Stimulated activated CD4-positive, alpha-beta T cell treated with anti-CD3 and anti-CD28 coated beads, TNF-alpha, amount 100 ng/mL, for 48 hours (primary cell): ENCODE measurements around the gene PPP1R9A.
"Not testable (repeated sequence)": the region's sequence is repeated elsewhere in the genome, so short reads cannot be mapped to it uniquely, and the experiment has no call there.

Experiments
- DNase-seq, 3 donors: peaks; one replicate each; pipeline ENCODE4 v3.0.0-alpha.2; 2020; ENCODE audit warnings: low read depth in 3 of 3

Gene PPP1R9A

GRCh38 chr7:94975336-94975735, 67.9 kb downstream of the PPP1R9A start:
- no peak for DNase-seq

- no peak for DNase-seq
These were observed 73.2 kb downstream of the PPP1R9A start for GRCh38 chr7:94980418-94981142.

- DNase-seq = no peak
These were observed 88.5 kb downstream of the PPP1R9A start for GRCh38 chr7:94995921-94996320.

GRCh38 chr7:94996369-94996768, 89.0 kb downstream of the PPP1R9A start:
- DNase-seq = no peak

DNA sequence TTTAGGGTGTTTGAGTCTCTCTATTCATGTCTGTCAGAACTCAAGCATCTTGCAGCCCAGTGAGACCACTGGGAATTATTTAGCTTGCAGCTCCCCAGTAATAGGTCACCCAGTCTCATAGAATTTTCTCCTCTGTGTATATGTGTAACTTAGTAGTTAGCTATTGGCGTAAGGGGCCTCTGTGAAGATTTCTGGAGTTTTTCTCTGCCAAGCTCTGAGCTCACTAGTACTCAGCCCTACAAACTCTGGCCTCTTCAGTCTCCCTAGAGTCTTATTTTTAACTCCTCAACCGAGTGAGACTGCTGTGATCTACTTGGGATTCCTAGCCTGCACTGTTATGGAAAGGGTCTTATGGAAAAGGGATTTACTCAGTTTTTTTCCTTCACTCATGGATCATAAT, 90.2 kb downstream of the PPP1R9A start:
- no peak for DNase-seq

- DNase-seq = no peak
These were observed 91.1 kb downstream of the PPP1R9A start for GRCh38 chr7:94998266-94999068.

DNA sequence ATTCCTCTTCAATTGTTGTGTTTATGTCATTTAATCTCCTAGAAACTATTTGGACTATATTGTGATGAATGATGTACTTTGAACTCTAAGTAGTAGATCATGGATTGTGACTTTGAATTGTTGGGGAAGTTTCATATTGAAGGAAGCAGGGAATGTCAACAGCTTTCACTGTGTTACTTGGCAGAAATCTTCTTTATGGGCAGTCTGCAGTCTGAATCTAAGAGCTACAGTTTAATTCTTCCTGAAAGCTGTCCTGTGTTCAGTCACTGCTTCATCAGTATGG, 91.6 kb downstream of the PPP1R9A start:
- DNase-seq = no peak

DNA sequence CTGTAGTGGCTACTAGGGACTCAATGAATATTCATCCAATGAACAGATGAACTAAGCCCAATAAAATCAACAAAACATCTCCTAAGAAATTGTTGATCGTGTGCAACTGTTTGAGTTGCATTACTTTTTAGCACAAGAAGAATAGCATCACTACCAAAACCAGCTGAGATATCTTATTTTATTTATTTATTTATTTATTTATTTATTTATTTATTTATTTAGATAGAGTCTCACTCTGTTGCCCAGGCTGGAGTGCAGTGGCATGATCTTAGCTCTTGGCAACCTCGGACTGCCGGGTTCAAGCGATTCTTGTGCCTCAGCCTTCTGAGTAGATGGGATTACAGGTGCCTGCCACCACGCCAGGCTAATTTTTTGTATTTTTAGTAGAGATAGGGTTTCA, 92.2 kb downstream of the PPP1R9A start:
- not testable (repeated sequence) for DNase-seq

DNA sequence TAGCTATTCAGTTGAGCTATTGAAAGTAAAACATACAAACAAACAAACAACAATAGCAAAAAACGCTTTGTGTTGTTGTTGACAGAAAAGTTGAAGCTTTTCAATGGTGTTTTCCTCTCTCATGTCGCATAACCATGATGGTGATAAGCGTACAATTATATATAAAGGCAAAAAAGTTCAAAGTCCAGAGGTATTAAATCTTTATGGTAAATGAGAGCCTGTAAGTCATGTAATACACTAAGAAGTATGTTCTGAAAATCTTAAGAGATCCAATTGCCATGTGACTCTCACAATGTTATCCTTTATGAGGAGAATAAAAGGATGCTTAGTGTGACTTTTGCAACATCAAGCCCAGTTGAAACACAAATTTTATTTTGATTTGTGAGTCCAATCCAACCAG, 93.9 kb downstream of the PPP1R9A start:
- no peak for DNase-seq

- DNase-seq = no peak
These were observed 94.6 kb downstream of the PPP1R9A start for GRCh38 chr7:95001815-95002561.

- no peak for DNase-seq
These were observed 95.4 kb downstream of the PPP1R9A start for GRCh38 chr7:95002775-95003174.

DNA sequence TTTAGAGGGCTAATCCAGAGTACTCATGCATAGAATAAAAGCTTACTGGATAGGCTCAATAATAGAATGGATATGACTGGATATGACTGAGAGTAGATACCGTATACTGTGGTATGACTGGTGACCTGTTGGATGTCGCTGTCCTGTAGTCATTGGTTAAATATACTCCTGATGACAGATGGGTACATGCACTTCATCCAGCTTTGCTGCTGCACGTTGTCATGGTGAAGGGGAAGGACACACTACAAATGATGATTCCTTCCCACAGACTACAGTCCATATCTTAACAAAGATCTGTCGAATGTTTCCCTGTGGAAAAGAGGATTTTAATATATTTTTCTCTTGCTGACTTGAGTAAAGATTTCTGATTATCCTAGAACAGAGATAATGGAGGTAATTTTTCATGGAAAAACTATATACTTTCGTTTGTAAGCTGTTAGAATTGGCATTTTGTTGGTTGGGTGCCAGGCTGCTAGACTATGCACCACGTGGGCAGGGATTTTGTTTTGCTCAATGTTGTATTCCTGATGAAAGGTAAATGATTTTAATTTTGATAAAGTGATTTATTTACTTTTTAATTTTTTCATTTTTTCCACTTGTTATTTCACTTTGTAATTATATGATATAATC, 97.3 kb downstream of the PPP1R9A start:
- no peak for DNase-seq

- no peak for DNase-seq
These were observed 98.6 kb downstream of the PPP1R9A start for GRCh38 chr7:95006010-95006409.

GRCh38 chr7:95008773-95009172, 101.4 kb downstream of the PPP1R9A start:
- not testable (repeated sequence) for DNase-seq

GRCh38 chr7:95011146-95011928, 103.9 kb downstream of the PPP1R9A start:
- no peak for DNase-seq

DNA sequence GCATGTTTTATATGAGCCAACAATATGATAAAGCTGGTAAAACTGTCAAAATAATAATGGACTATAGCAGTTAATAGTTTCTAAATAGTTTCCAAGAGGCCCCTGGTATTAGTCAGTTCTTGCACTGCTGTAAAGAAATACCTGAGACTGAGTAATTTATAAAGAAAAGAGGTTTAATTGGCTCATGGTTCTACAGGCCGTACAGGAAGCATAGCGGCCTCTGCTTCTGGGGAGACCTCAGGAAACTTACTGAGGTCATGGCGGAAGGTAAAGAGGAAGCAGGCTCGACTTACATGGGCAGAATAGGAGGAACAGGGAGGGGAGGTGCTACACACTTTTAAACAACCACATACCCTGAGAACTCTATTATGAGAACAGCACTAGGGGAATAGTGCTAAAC, 104.6 kb downstream of the PPP1R9A start:
- DNase-seq = no peak

DNA sequence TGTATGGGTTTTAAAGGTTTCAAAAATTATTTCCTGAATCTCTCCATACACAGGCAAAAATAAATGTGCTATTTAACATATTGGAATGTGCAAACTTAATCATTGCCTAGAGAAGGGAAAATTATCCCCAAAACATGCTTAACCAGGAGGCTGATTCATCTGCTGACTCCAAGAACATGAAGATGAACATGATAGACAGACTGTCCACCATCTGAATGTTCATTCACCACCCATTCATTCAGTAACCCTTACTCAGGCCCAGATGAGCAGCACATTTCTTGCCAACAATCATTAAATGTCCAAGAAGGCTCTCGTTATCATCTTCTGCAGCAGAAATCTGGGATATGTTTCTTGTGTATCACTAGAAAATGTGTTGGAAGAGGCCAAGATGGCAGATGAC, 110.6 kb downstream of the PPP1R9A start:
- no peak for DNase-seq

DNA sequence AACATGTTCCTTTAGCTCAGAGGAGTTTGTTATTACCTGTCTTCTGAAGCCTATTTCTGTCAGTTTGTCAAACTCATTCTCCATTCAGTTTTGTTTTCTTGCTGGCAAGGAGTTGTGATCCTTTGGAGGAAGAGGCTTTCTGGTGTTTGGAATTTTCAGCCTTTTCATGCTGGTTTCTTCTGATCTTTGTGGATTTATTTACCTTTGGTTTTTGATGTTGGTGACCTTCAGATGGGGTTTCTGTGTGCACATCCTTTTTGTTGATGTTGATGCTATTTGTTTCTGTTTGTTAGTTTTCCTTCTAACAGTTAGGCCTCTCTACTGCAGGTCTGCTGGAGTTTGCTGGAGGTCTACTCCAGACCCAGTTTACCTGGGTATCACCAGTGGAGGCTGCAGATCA, 118.6 kb downstream of the PPP1R9A start:
- no peak for DNase-seq

DNA sequence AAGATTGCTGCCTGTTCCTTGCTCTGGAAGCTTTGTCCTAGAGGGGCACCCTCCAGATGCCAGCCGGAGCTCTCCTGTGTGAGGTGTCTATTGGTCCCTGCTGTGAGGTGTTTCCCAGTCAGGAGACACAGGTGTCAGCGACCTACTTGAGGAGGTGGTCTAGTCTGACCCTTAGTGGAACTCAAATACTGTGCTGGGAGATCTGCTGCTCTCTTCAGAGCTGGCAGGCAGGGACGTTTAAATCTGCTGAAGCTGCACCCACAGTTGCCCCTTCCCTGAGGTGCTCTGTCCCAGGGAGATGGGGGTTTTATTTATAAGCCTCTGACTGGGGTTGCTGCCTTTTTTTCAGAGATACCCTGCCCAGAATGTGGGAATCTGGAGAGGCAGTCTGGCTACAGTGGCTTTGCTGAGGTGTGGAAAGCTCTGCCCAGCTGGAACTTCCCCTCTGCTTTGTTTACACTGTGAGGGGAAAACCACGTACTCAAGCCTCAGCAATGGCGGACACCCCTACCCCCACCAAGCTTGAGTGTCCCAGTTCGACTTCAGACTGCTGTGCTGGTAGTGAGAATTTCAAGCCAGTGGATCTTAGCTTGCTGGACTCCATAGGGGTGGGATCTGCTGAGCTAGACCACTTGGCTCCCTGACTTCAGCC, 119.2 kb downstream of the PPP1R9A start:
- DNase-seq = no peak

DNA sequence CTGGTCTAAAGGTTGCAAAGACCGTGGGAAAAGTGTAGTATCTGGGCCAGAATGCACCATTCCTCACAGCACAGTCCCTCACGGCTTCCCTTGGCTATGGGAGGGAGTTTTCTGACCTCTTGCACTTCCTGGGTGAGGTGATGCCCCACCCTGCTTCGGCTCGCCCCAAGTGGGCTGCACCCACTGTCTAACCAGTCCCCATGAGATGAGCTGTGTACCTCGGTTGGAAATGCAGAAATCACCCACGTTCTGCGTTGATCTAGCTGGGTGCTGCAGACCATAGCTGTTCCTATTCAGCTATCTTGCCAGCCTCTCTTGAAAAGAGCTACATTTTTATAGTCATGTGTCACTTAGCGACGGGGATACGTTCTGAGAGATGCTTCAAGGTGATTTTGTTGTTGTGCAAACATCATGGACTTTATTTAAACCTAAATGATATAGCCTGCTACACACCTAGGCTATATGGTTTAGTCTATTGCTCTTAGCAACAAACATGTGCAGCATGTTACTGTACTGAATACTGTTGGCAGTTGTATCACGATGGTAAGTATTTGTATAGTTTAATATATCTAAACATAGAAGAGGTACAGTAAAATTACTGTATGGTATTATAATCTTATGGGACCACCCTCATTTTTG, 120.0 kb downstream of the PPP1R9A start:
- DNase-seq = no peak

GRCh38 chr7:95028683-95029082, 121.3 kb downstream of the PPP1R9A start:
- no peak for DNase-seq
